ENCODE measurements around the gene CLPTM1L. TPM values are rescaled to one million over a fixed set of nuclear protein-coding genes. Genes with fewer than 3 reads are reported as not detected.

CLPTM1L gene
- total and polyA plus RNA-seq, 8 donors, result 60.8 to 202 (median 117) TPM

GRCh38 chr5:1380011-1380817 is 35.3 kb upstream of the CLPTM1L start:
- H3K4me1 ChIP-seq, result peaks cover 4 to 14% (median 12%) of the 10 kb centered on the region in 4 donors
- H3K9me3 ChIP-seq, result no peaks in the 10 kb centered on the region
- 16 to 90% (median 20%) methylated on average over 5 to 34 of the region's 34 CpGs for WGBS, 5 donors
- peak; percentile 63 to 80 for DNase-seq
- peak overlapping the region; percentile 1 to 38 (median 14) for H3K4me3 ChIP-seq
- H3K27me3 ChIP-seq, result peaks cover 0 to 63% (median 0%) of the 10 kb centered on the region in 3 donors
- H3K27ac ChIP-seq, result no peak overlapping the region
- peak in 5 of 7 experiments; percentile 34 to 83 (median 73) for TF ChIP-seq CTCF (IDR thresholded peaks at IDR 0.05)
- no peak for TF ChIP-seq POLR2AphosphoS5 (IDR thresholded peaks at IDR 0.05)
- intact Hi-C loops (cut with DNase I; ENCODE audit: low total_unique reads), result no loop called here
- no peaks in the 10 kb centered on the region for H3K36me3 ChIP-seq

GRCh38 chr5:1378866-1379659 is 34.2 kb upstream of the CLPTM1L start:
- no peaks in the 10 kb centered on the region for H3K36me3 ChIP-seq
- no peak overlapping the region for H3K27ac ChIP-seq
- DNase-seq, result no peak
- no peaks in the 10 kb centered on the region for H3K9me3 ChIP-seq
- peaks cover 0 to 63% (median 0%) of the 10 kb centered on the region in 3 donors for H3K27me3 ChIP-seq
- intact Hi-C loops (cut with DNase I; ENCODE audit: low total_unique reads), result no loop called here
- no peak overlapping the region for H3K4me3 ChIP-seq
- WGBS, 5 donors, result 91 to 96% (median 94%) methylated on average over 24 of the region's 24 CpGs
- H3K4me1 ChIP-seq, result peaks cover 0 to 11% (median 9%) of the 10 kb centered on the region in 4 donors
- TF ChIP-seq EP300 (IDR thresholded peaks at IDR 0.05), result no peak
- TF ChIP-seq POLR2AphosphoS5 (IDR thresholded peaks at IDR 0.05), result no peak
- no peak for TF ChIP-seq CTCF (IDR thresholded peaks at IDR 0.05)
- TF ChIP-seq POLR2A (IDR thresholded peaks at IDR 0.05), result no peak

- H3K4me1 ChIP-seq, result peaks cover 0 to 11% (median 9%) of the 10 kb centered on the region in 4 donors
- H3K27me3 ChIP-seq, result peaks cover 0 to 57% (median 0%) of the 10 kb centered on the region in 3 donors
- H3K27ac ChIP-seq, result no peak overlapping the region
- H3K4me3 ChIP-seq, result no peak overlapping the region
- intact Hi-C loops (cut with DNase I; ENCODE audit: low total_unique reads), result no loop called here
- no peaks in the 10 kb centered on the region for H3K9me3 ChIP-seq
- 87 to 93% (median 91%) methylated on average over 15 to 18 of the region's 18 CpGs for WGBS, 5 donors
- no peak for DNase-seq
- TF ChIP-seq EP300 (IDR thresholded peaks at IDR 0.05), result no peak
- no peak for TF ChIP-seq POLR2AphosphoS5 (IDR thresholded peaks at IDR 0.05)
- no peak for TF ChIP-seq CTCF (IDR thresholded peaks at IDR 0.05)
- TF ChIP-seq POLR2A (IDR thresholded peaks at IDR 0.05), result no peak
- no peaks in the 10 kb centered on the region for H3K36me3 ChIP-seq
Observed at GRCh38 chr5:1378096-1378495, 33.2 kb upstream of the CLPTM1L start.

GRCh38 chr5:1376981-1377380 is 32.1 kb upstream of the CLPTM1L start:
- Histone ChIP-seq H3K27ac (no peak overlapping the region), H3K36me3 (no peaks in the 10 kb centered on the region), H3K4me1 (peaks cover 0 to 11% (median 9%) of the 10 kb centered on the region in 4 donors), H3K27me3 (peaks cover 0 to 54% (median 0%) of the 10 kb centered on the region in 3 donors), H3K9me3 (no peaks in the 10 kb centered on the region), H3K4me3 (no peak overlapping the region)
- no peak for TF ChIP-seq POLR2A (IDR thresholded peaks at IDR 0.05)
- no peak for TF ChIP-seq POLR2AphosphoS5 (IDR thresholded peaks at IDR 0.05)
- TF ChIP-seq CTCF (IDR thresholded peaks at IDR 0.05), result no peak
- TF ChIP-seq EP300 (IDR thresholded peaks at IDR 0.05), result no peak
- intact Hi-C loops (cut with DNase I; ENCODE audit: low total_unique reads), result no loop called here
- WGBS, 5 donors, result 86 to 90% (median 88%) methylated on average over 3 of the region's 3 CpGs
- no peak for DNase-seq

Data from stomach (tissue), 9 donors.